Ishikawa (cell line): ENCODE measurements around the gene MIPOL1.
A peak's percentile ranks its signal among the peaks of the same experiment; 100 is the strongest.

Experiments
- CEBPB ChIP-seq: IDR thresholded peaks from 2 replicates; pipeline ENCODE4 v1.6.1; 2012
- CREB1 ChIP-seq: IDR thresholded peaks from 2 replicates; pipeline ENCODE4 v1.6.1; 2012; ENCODE audit warnings: low read depth
- EGR1 ChIP-seq: IDR thresholded peaks from 2 replicates; pipeline ENCODE4 v1.6.1; 2012
- EP300 ChIP-seq: IDR thresholded peaks from 2 replicates; pipeline ENCODE4 v1.6.1; 2012; ENCODE audit warnings: borderline replicate concordance
- FOXM1 ChIP-seq: IDR thresholded peaks from 2 replicates; pipeline ENCODE4 v1.6.1; 2012; ENCODE audit warnings: low read depth, borderline replicate concordance
- MAX ChIP-seq: IDR thresholded peaks from 2 replicates; pipeline ENCODE4 v1.6.1; 2012
- NFIC ChIP-seq: IDR thresholded peaks from 2 replicates; pipeline ENCODE4 v1.6.1; 2012
- RAD21 ChIP-seq: IDR thresholded peaks from 2 replicates; pipeline ENCODE4 v1.6.1; 2012; ENCODE audit warnings: low read depth
- REST ChIP-seq: IDR thresholded peaks from 2 replicates; pipeline ENCODE4 v1.6.1; 2012; ENCODE audit warnings: low read depth, mild to moderate bottlenecking
- TAF1 ChIP-seq: IDR thresholded peaks from 2 replicates; pipeline ENCODE4 v1.6.1; 2012; ENCODE audit warnings: low read depth, mild to moderate bottlenecking
- TCF12 ChIP-seq: IDR thresholded peaks from 2 replicates; pipeline ENCODE4 v1.6.1; 2012; ENCODE audit warnings: low read depth
- TEAD4 ChIP-seq: IDR thresholded peaks from 2 replicates; pipeline ENCODE4 v1.6.1; 2012
- USF1 ChIP-seq: IDR thresholded peaks from 2 replicates; pipeline ENCODE4 v1.6.1; 2012
- YY1 ChIP-seq: IDR thresholded peaks from 2 replicates; pipeline ENCODE4 v1.6.1; 2012; ENCODE audit warnings: low read depth
- ZBTB7A ChIP-seq: IDR thresholded peaks from 2 replicates; pipeline ENCODE4 v1.6.1; 2012; ENCODE audit warnings: low read depth

MIPOL1 gene

GRCh38 chr14:37422748-37423147, 225.0 kb downstream of the MIPOL1 start:
- TF ChIP-seq YY1 (no peak), TEAD4 (no peak), CREB1 (no peak), TAF1 (no peak), TCF12 (no peak), CEBPB (no peak), EP300 (no peak)

- TF ChIP-seq TAF1 (no peak), TCF12 (no peak), EGR1 (no peak), TEAD4 (peak; percentile 62; the same call in 1 of the 2 replicates)
Observed at GRCh38 chr14:37428954-37429353, 231.2 kb downstream of the MIPOL1 start.

GRCh38 chr14:37429618-37430017, 231.9 kb downstream of the MIPOL1 start:
- TF ChIP-seq CEBPB (no peak), REST (no peak), FOXM1 (no peak), RAD21 (no peak), USF1 (no peak), TEAD4 (no peak), TCF12 (no peak), CREB1 (no peak), TAF1 (no peak), ZBTB7A (no peak), EGR1 (no peak), MAX (no peak), NFIC (no peak), EP300 (no peak), YY1 (no peak)

GRCh38 chr14:37434867-37435266, 237.1 kb downstream of the MIPOL1 start:
- TF ChIP-seq RAD21 (no peak), TAF1 (no peak), YY1 (no peak), NFIC (no peak), MAX (no peak), CEBPB (no peak), TEAD4 (no peak), TCF12 (no peak), USF1 (no peak), FOXM1 (no peak), REST (no peak), CREB1 (no peak)

- no peak for TF ChIP-seq TEAD4
- no peak for TF ChIP-seq MAX
- TF ChIP-seq YY1 = no peak
- TF ChIP-seq FOXM1 = no peak
- no peak for TF ChIP-seq TCF12
- no peak for TF ChIP-seq ZBTB7A
- TF ChIP-seq TAF1 = no peak
- TF ChIP-seq EGR1 = no peak
- TF ChIP-seq USF1 = no peak
- TF ChIP-seq CREB1 = no peak
- TF ChIP-seq REST = no peak
- TF ChIP-seq RAD21 = no peak
- no peak for TF ChIP-seq EP300
Observed at GRCh38 chr14:37436519-37436918, 238.8 kb downstream of the MIPOL1 start.
